Muscle layer of colon (tissue), 2 donors: ENCODE measurements around the gene CCND3.
A peak's percentile ranks its signal among the peaks of the same experiment; 100 is the strongest.
"Not testable (repeated sequence)": the region's sequence is repeated elsewhere in the genome, so short reads cannot be mapped to it uniquely, and the experiment has no call there.

ENCODE experiments used
- H3K27ac ChIP-seq: one replicate; pipeline ENCODE4 v1.7.0; 2013; ENCODE audit warnings: low read depth, mild to moderate bottlenecking, low read length, moderate library complexity
- H3K27me3 ChIP-seq, 2 donors: one replicate each; pipeline ENCODE4 v1.7.0; 2013; ENCODE audit warnings: low read length in 2 of 2, mild to moderate bottlenecking in 2 of 2; ENCODE audit not compliant: insufficient read depth in 2 of 2, control insufficient read depth in 1 of 2
- H3K36me3 ChIP-seq: one replicate; pipeline ENCODE4 v1.7.0; 2013; ENCODE audit warnings: mild to moderate bottlenecking, low read length; ENCODE audit not compliant: insufficient read depth
- H3K4me1 ChIP-seq: one replicate; pipeline ENCODE4 v1.7.0; 2013; ENCODE audit warnings: mild to moderate bottlenecking, low read length; ENCODE audit not compliant: insufficient read depth
- H3K4me3 ChIP-seq, 2 donors: one replicate each; pipeline ENCODE4 v1.7.0; 2013; ENCODE audit warnings: low read length in 2 of 2, low read depth in 1 of 2, mild to moderate bottlenecking in 1 of 2, moderate library complexity in 1 of 2
- H3K9ac ChIP-seq: one replicate; pipeline ENCODE4 v1.7.0; 2013; ENCODE audit warnings: low read length
- H3K9me3 ChIP-seq: one replicate; pipeline ENCODE4 v1.7.0; 2013; ENCODE audit warnings: mild to moderate bottlenecking, low read length
- donor health status: abdominal sarcoma.
- donor health status: Adenocarcinoma of cecum.

CCND3 gene

DNA sequence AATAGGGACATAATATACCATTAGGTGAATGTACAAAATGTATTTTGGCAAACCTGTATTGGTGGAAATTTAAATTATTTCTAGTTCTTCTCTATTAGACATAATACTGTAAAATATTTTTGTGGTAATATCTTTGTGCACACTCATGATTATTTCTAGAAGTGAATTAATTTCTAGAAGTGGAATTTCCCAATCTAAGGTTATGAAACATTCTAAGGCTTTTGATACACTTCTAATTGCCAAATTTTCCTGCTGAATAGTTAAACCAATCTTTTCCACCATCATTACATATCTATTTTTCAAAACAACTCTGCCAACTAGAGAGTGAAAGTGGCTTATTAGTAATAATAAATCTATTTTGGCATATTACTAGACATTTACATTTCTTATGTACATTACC lies 1.8 kb upstream of the CCND3 start:
- Histone ChIP-seq H3K4me1 (peaks cover 29% of the 10 kb centered on the region), H3K9me3 (no peaks in the 10 kb centered on the region)

GRCh38 chr6:41942882-41943281 lies 1.3 kb upstream of the CCND3 start:
- peaks cover 35% of the 10 kb centered on the region for H3K4me1 ChIP-seq
- H3K9me3 ChIP-seq, H3K4me3 ChIP-seq, H3K9ac ChIP-seq, H3K27me3 ChIP-seq, H3K36me3 ChIP-seq, H3K27ac ChIP-seq: not testable (repeated sequence)

More for the DNA sequence above, 1.8 kb upstream of the CCND3 start:
- no peak overlapping the region for H3K27ac ChIP-seq
- H3K9ac ChIP-seq = no peak overlapping the region
- no peaks in the 10 kb centered on the region for H3K27me3 ChIP-seq
- H3K36me3 ChIP-seq = no peaks in the 10 kb centered on the region
- no peak overlapping the region for H3K4me3 ChIP-seq

DNA sequence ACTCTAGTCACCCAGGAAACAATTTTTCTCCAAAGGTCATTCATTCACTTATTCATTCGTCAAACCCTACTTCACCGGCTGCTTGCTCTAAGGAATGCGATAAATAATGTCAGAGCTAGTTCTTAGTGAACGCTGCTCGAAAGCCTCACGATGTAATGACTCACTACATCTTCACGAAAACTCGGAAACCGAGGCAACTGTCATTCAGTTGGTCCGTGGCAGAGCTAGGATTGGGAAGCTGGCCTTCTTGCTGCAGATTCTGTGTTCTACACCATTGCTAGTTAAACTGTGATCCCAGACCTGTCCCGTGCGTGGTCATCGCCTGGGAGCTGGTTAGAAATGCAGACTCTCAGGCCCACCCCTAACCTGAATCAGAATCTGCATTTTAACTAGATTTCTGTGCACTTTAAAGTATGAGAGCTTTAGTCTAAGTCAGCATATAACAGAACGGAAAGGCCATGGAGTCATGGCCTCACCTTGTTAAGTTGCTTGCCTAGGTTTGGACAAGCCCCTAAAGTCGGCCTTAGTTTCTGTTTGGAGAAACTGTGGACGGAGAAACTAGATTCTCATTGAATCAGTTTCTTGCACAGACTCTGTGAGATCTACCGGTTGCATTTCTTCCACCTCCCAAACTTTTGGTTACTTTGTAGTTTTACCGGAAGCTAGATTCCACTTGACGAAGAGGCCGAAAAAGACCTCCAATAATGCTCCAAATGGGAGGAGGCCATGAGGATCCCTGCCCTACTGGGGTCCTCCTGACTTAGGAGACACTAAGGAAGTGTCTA lies 651 bp upstream of the CCND3 start:
- peaks cover 41% of the 10 kb centered on the region for H3K4me1 ChIP-seq
- H3K4me3 ChIP-seq = peak overlapping the region; percentile 51 to 75
- no peaks in the 10 kb centered on the region for H3K36me3 ChIP-seq
- peak overlapping the region; percentile 88 for H3K27ac ChIP-seq
- peak overlapping the region; percentile 4 for H3K9ac ChIP-seq
- H3K9me3 ChIP-seq = no peaks in the 10 kb centered on the region
- H3K27me3 ChIP-seq = no peaks in the 10 kb centered on the region

- Histone ChIP-seq H3K27me3 (no peaks in the 10 kb centered on the region), H3K4me3 (peak overlapping the region; percentile 75 to 76), H3K9me3 (no peaks in the 10 kb centered on the region), H3K4me1 (peaks cover 50% of the 10 kb centered on the region), H3K9ac (peak overlapping the region; percentile 47), H3K27ac (peak overlapping the region; percentile 81), H3K36me3 (peaks cover 12% of the 10 kb centered on the region)
Measured at GRCh38 chr6:41940759-41941279, 789 bp downstream of the CCND3 start.

GRCh38 chr6:41939848-41940758 lies 1.5 kb downstream of the CCND3 start:
- peak overlapping the region; percentile 81 for H3K27ac ChIP-seq
- peak overlapping the region; percentile 75 to 76 for H3K4me3 ChIP-seq
- H3K9me3 ChIP-seq = no peaks in the 10 kb centered on the region
- H3K36me3 ChIP-seq = peaks cover 19% of the 10 kb centered on the region
- peaks cover 50% of the 10 kb centered on the region for H3K4me1 ChIP-seq
- no peaks in the 10 kb centered on the region for H3K27me3 ChIP-seq
- H3K9ac ChIP-seq = peak overlapping the region; percentile 47

GRCh38 chr6:41939176-41939847 lies 2.3 kb downstream of the CCND3 start:
- peak overlapping the region in 1 of 2 donors; percentile 75 for H3K4me3 ChIP-seq
- peak overlapping the region; percentile 81 for H3K27ac ChIP-seq
- H3K9ac ChIP-seq = peak overlapping the region; percentile 27
- H3K9me3 ChIP-seq = no peaks in the 10 kb centered on the region
- no peaks in the 10 kb centered on the region for H3K27me3 ChIP-seq
- peaks cover 50% of the 10 kb centered on the region for H3K4me1 ChIP-seq
- H3K36me3 ChIP-seq = peaks cover 27% of the 10 kb centered on the region

DNA sequence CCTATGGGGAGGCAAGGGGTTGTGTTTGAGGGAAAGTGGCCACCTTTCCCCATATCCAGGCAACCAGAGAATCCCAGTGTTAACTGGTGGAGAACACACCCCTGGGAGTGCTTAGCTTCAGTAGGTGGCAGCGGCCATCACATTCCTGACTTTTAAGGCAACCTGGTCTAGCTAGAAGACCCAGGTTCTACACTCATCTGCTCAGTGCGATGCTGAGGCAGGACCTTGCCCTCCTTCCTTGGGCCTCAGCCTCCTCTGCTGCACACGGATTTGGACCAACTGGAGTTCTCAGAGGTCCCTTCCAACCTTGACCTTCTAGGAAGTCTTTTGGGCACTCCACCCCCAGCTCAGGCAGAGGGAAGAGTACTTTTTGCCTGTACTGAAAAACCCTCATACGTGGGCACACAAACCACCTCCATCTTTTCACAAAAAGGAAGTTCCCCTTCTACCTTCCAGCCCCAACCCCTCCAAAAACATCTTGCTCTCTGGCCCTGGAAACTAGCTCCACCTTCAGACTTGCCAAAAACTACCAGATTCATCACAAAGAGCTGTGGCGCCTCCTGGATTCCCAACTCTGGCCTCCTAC lies 2.9 kb downstream of the CCND3 start:
- no peaks in the 10 kb centered on the region for H3K27me3 ChIP-seq
- H3K9me3 ChIP-seq = no peaks in the 10 kb centered on the region
- no peak overlapping the region for H3K4me3 ChIP-seq
- peaks cover 31% of the 10 kb centered on the region for H3K36me3 ChIP-seq
- H3K27ac ChIP-seq = peak overlapping the region; percentile 81
- no peak overlapping the region for H3K9ac ChIP-seq
- peaks cover 50% of the 10 kb centered on the region for H3K4me1 ChIP-seq

GRCh38 chr6:41937861-41938574 lies 3.6 kb downstream of the CCND3 start:
- Histone ChIP-seq H3K27me3 (no peaks in the 10 kb centered on the region), H3K27ac (peak overlapping the region; percentile 81), H3K9me3 (no peaks in the 10 kb centered on the region), H3K36me3 (peaks cover 32% of the 10 kb centered on the region), H3K9ac (no peak overlapping the region), H3K4me3 (no peak overlapping the region), H3K4me1 (peaks cover 50% of the 10 kb centered on the region)

GRCh38 chr6:41937472-41937860 lies 4.1 kb downstream of the CCND3 start:
- Histone ChIP-seq H3K36me3 (peaks cover 38% of the 10 kb centered on the region), H3K27ac (no peak overlapping the region), H3K9ac (no peak overlapping the region), H3K27me3 (no peaks in the 10 kb centered on the region), H3K9me3 (no peaks in the 10 kb centered on the region), H3K4me1 (peaks cover 48% of the 10 kb centered on the region), H3K4me3 (no peak overlapping the region)

- H3K9me3 ChIP-seq = no peaks in the 10 kb centered on the region
- peaks cover 50% of the 10 kb centered on the region for H3K36me3 ChIP-seq
- H3K27ac ChIP-seq = peak overlapping the region; percentile 4
- peaks cover 44% of the 10 kb centered on the region for H3K4me1 ChIP-seq
- no peaks in the 10 kb centered on the region for H3K27me3 ChIP-seq
- no peak overlapping the region for H3K4me3 ChIP-seq
- H3K9ac ChIP-seq = no peak overlapping the region
Measured at GRCh38 chr6:41936073-41936837, 5.4 kb downstream of the CCND3 start.
